GM15510 (cell line): Measurements from ENCODE around the gene NDUFAF2.
A peak's percentile ranks its signal among the peaks of the same experiment; 100 is the strongest.

Experiments
- POLR2A ChIP-seq: IDR thresholded peaks from 3 replicates; pipeline ENCODE4 v1.6.1; 2011; ENCODE audit warnings: borderline replicate concordance; ENCODE audit not compliant: insufficient read length; ENCODE audit errors: extremely low read depth

The NDUFAF2 gene

GRCh38 chr5:61130289-61130688, 185.3 kb downstream of the NDUFAF2 start:
- TF ChIP-seq POLR2A = no peak

- TF ChIP-seq POLR2A = no peak
Measured at GRCh38 chr5:61132559-61132958, 187.6 kb downstream of the NDUFAF2 start.

- TF ChIP-seq POLR2A = no peak
Measured at GRCh38 chr5:61137835-61138234, 192.8 kb downstream of the NDUFAF2 start.

GRCh38 chr5:61139094-61139873, 194.3 kb downstream of the NDUFAF2 start:
- no peak for TF ChIP-seq POLR2A

- no peak for TF ChIP-seq POLR2A
Measured at GRCh38 chr5:61139931-61140330, 194.9 kb downstream of the NDUFAF2 start.

GRCh38 chr5:61141801-61142200, 196.8 kb downstream of the NDUFAF2 start:
- no peak for TF ChIP-seq POLR2A

GRCh38 chr5:61142391-61142790, 197.4 kb downstream of the NDUFAF2 start:
- no peak for TF ChIP-seq POLR2A

- TF ChIP-seq POLR2A = no peak
Measured at GRCh38 chr5:61142811-61143210, 197.8 kb downstream of the NDUFAF2 start.

GRCh38 chr5:61148515-61148914, 203.5 kb downstream of the NDUFAF2 start:
- no peak for TF ChIP-seq POLR2A

GRCh38 chr5:61151893-61152292, 206.9 kb downstream of the NDUFAF2 start:
- no peak for TF ChIP-seq POLR2A

- TF ChIP-seq POLR2A = no peak
Measured at GRCh38 chr5:61159070-61159469, 214.1 kb downstream of the NDUFAF2 start.

GRCh38 chr5:61159836-61160235, 214.8 kb downstream of the NDUFAF2 start:
- TF ChIP-seq POLR2A = no peak

GRCh38 chr5:61160497-61160896, 215.5 kb downstream of the NDUFAF2 start:
- TF ChIP-seq POLR2A = no peak

- peak; percentile 88 for TF ChIP-seq POLR2A
Measured at GRCh38 chr5:61162010-61162831, 217.2 kb downstream of the NDUFAF2 start, which contains the start of gene SMIM15. TSS of gene SMIM15 (minus strand) at chr5:61162468. CDS start at chr5:61160171, 2,297 bp downstream.

GRCh38 chr5:61162832-61163567, 218.0 kb downstream of the NDUFAF2 start:
- TF ChIP-seq POLR2A = no peak
